ENCODE measurements around the gene OR2G6.
"Not testable (repeated sequence)": the region's sequence is repeated elsewhere in the genome, so short reads cannot be mapped to it uniquely, and the experiment has no call there.

OR2G6 gene

GRCh38 chr1:248574657-248575056 lies 66.8 kb downstream of the OR2G6 start, which contains the start of gene OR2T34:
Gene OR2T34, minus strand, starts transcription at chr1:248574757. Its CDS starts 0 bp downstream, at chr1:248574757.
- DNase-seq (ENCODE audit: low read depth in 1 of 2, low spot score in 1 of 2), result not testable (repeated sequence)

DNA sequence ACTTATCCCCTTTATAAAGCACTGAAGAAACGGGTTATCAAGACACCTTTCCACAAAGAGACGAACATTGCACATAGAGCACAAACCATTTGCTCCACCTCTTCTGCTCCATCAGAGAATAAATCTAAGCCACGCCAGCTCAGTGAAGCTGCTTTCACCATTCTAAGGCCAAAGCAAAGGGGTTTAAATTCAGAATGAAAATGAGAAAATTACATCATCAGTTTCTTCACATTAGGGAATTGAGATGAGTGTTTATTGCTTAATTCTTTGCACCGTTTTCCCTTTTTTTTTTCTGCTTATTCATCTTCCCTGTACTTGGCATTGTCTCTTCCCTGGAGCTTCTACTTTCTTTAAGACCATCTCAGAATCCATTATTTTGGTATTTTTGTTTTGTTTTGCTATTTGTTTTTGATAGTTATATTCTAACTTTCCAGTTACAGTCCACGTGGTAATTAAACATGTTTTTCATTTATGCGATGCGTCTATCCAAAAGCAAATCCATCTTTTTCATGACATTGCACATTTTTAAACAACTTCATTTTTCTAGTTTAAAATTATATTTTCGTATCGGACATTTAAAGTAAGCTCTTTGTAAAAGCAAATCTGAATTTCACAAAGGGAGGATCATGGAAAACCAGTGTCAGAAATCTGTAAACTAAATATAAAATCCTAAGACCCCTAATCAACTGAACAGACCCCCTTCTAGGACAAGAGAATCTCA lies 68.5 kb downstream of the OR2G6 start:
- no peak for DNase-seq (ENCODE audit: low read depth in 1 of 2, low spot score in 1 of 2)
